HEK293 (cell line): ENCODE results near the gene GAL.

Source experiments
- CTCF ChIA-PET: fragments of 350-600 bp; formaldehyde crosslinking; extraction: SDS; loops from one replicate; lab custom pipeline; 2021; ENCODE audit warnings: antibody characterized with exemption; lab: Yijun Ruan, JAX
- POLR2A ChIA-PET: fragments of 300-600 bp; formaldehyde crosslinking; extraction: SDS; loops from one replicate; lab custom pipeline; 2020; ENCODE audit warnings: antibody characterized with exemption, inconsistent platforms; lab: Yijun Ruan, JAX
- H3K27ac ChIP-seq: fragments of 200-500 bp; sonication (Bioruptor generic); 2 replicates; pipeline ENCODE4 v1.5.1; 2014; ENCODE audit warnings: low read depth, low read length, control low read depth, inconsistent platforms; ENCODE audit errors: extremely low read depth
- H3K36me3 ChIP-seq, 2 experiments: fragments of 200-500 bp in 1 of 2; sonication (Bioruptor generic) in 1 of 2; 1 replicate in 1 of 2; 2 replicates in 1 of 2; pipeline ENCODE4 v1.5.1; 2014 to 2017; ENCODE audit warnings: inconsistent platforms in 2 of 2, low read length in 2 of 2; ENCODE audit not compliant: control insufficient read depth in 2 of 2, insufficient read depth in 1 of 2
- H3K4me1 ChIP-seq: fragments of 200-500 bp; sonication (Bioruptor generic); 2 replicates; pipeline ENCODE4 v1.5.1; 2014; ENCODE audit warnings: mild to moderate bottlenecking, low read length, inconsistent platforms; ENCODE audit not compliant: control insufficient read depth, insufficient read depth
- H3K4me3 ChIP-seq: 2 replicates; pipeline ENCODE4 v1.5.1; 2011; ENCODE audit warnings: low read depth, mild to moderate bottlenecking, control low read depth, low read length, moderate library complexity
- H3K9me3 ChIP-seq: fragments of 200-500 bp; sonication (Bioruptor generic); 2 replicates; pipeline ENCODE4 v1.5.1; 2014; ENCODE audit warnings: low read depth, low read length, inconsistent platforms; ENCODE audit not compliant: control insufficient read depth, insufficient read depth
- HOXD13 ChIP-seq: sonication (generic); formaldehyde crosslinking; IDR thresholded peaks from 2 replicates; pipeline ENCODE4 v1.8.0; 2022; ENCODE audit warnings: missing genetic modification reagents, borderline replicate concordance
- KLF1 ChIP-seq: fragments of 450-650 bp; formaldehyde crosslinking; IDR thresholded peaks from 2 replicates; pipeline ENCODE4 v1.5.1; 2016; ENCODE audit warnings: missing biosample characterization, missing genetic modification characterization
- MEIS1 ChIP-seq: sonication (generic); formaldehyde crosslinking; IDR thresholded peaks from 2 replicates; pipeline ENCODE4 v1.8.1; 2022; ENCODE audit warnings: missing genetic modification reagents, mild to moderate bottlenecking, borderline replicate concordance
- SALL2 ChIP-seq: fragments of 450-650 bp; formaldehyde crosslinking; IDR thresholded peaks from 2 replicates; pipeline ENCODE4 v1.5.0; 2017; ENCODE audit warnings: missing biosample characterization, mild to moderate bottlenecking, missing genetic modification characterization, borderline replicate concordance
- SCRT1 ChIP-seq: fragments of 450-650 bp; formaldehyde crosslinking; IDR thresholded peaks from 2 replicates; pipeline ENCODE4 v1.5.1; 2016; ENCODE audit warnings: missing biosample characterization, missing genetic modification characterization, borderline replicate concordance
- SETDB1 ChIP-seq: IDR thresholded peaks from one replicate; pipeline ENCODE4 v1.6.1; 2017; ENCODE audit warnings: mild to moderate bottlenecking, low read length, moderate library complexity, mixed read lengths; ENCODE audit not compliant: insufficient read length
- YY2 ChIP-seq: fragments of 450-650 bp; formaldehyde crosslinking; IDR thresholded peaks from 2 replicates; pipeline ENCODE4 v1.5.1; 2016; ENCODE audit warnings: missing biosample characterization, missing genetic modification characterization
- ZFP3 ChIP-seq: fragments of 450-650 bp; formaldehyde crosslinking; IDR thresholded peaks from 2 replicates; pipeline ENCODE4 v1.5.1; 2016; ENCODE audit warnings: low read depth, missing biosample characterization, missing genetic modification characterization
- ZNF140 ChIP-seq: fragments of 450-650 bp; formaldehyde crosslinking; IDR thresholded peaks from 2 replicates; pipeline ENCODE4 v1.5.1; 2016; ENCODE audit warnings: missing biosample characterization, missing genetic modification characterization
- ZNF146 ChIP-seq: fragments of 450-650 bp; formaldehyde crosslinking; IDR thresholded peaks from 2 replicates; pipeline ENCODE4 v1.5.1; 2016; ENCODE audit warnings: missing biosample characterization, missing genetic modification characterization
- ZNF157 ChIP-seq: fragments of 450-650 bp; formaldehyde crosslinking; IDR thresholded peaks from 2 replicates; pipeline ENCODE4 v1.5.1; 2016; ENCODE audit warnings: missing biosample characterization, missing genetic modification characterization
- ZNF174 ChIP-seq: fragments of 450-650 bp; formaldehyde crosslinking; IDR thresholded peaks from 2 replicates; pipeline ENCODE4 v1.5.0; 2017; ENCODE audit warnings: missing biosample characterization, mild to moderate bottlenecking, missing genetic modification characterization
- ZNF175 ChIP-seq: fragments of 450-650 bp; formaldehyde crosslinking; IDR thresholded peaks from 2 replicates; pipeline ENCODE4 v1.5.1; 2016; ENCODE audit warnings: missing biosample characterization, missing genetic modification characterization
- ZNF184 ChIP-seq: fragments of 450-650 bp; IDR thresholded peaks from 2 replicates; pipeline ENCODE4 v1.5.1; 2018; ENCODE audit warnings: missing biosample characterization, mild to moderate bottlenecking, missing genetic modification characterization
- ZNF391 ChIP-seq: fragments of 450-650 bp; formaldehyde crosslinking; IDR thresholded peaks from 2 replicates; pipeline ENCODE4 v1.5.1; 2016; ENCODE audit warnings: low read depth, missing biosample characterization, missing genetic modification characterization, borderline replicate concordance
- ZNF585B ChIP-seq: fragments of 450-650 bp; formaldehyde crosslinking; IDR thresholded peaks from 2 replicates; pipeline ENCODE4 v1.5.1; 2016; ENCODE audit warnings: missing biosample characterization, missing genetic modification characterization
- ZNF670 ChIP-seq: fragments of 450-650 bp; formaldehyde crosslinking; IDR thresholded peaks from 2 replicates; pipeline ENCODE4 v1.5.1; 2016; ENCODE audit warnings: missing biosample characterization, missing genetic modification characterization, low read depth
- ZNF747 ChIP-seq: fragments of 450-650 bp; formaldehyde crosslinking; IDR thresholded peaks from 2 replicates; pipeline ENCODE4 v1.5.1; 2016; ENCODE audit warnings: missing biosample characterization, missing genetic modification characterization
- ZNF768 ChIP-seq: fragments of 450-650 bp; formaldehyde crosslinking; IDR thresholded peaks from 2 replicates; pipeline ENCODE4 v1.5.1; 2018; ENCODE audit warnings: missing biosample characterization, mild to moderate bottlenecking, missing genetic modification characterization
- TF ChIP-seq, protein P1 (sequence below): fragments of 450-650 bp; formaldehyde crosslinking; IDR thresholded peaks from 2 replicates; pipeline ENCODE4 v1.5.1; 2016; ENCODE audit warnings: missing biosample characterization, missing genetic modification characterization
- TF ChIP-seq, protein P2 (sequence below): fragments of 450-650 bp; formaldehyde crosslinking; IDR thresholded peaks from 2 replicates; pipeline ENCODE4 v1.5.1; 2016; ENCODE audit warnings: missing biosample characterization, missing genetic modification characterization
- TF ChIP-seq, protein P3 (sequence below): fragments of 450-650 bp; formaldehyde crosslinking; IDR thresholded peaks from 2 replicates; pipeline ENCODE4 v1.5.1; 2016; ENCODE audit warnings: missing biosample characterization, missing genetic modification characterization
- TF ChIP-seq, protein P4 (sequence below): fragments of 450-650 bp; formaldehyde crosslinking; IDR thresholded peaks from 2 replicates; pipeline ENCODE4 v1.5.1; 2017; ENCODE audit warnings: missing biosample characterization, missing genetic modification characterization
- TF ChIP-seq, protein P5 (sequence below): fragments of 450-650 bp; formaldehyde crosslinking; IDR thresholded peaks from 2 replicates; pipeline ENCODE4 v1.5.0; 2017; ENCODE audit warnings: missing biosample characterization, missing genetic modification characterization, borderline replicate concordance
- TF ChIP-seq, protein P6 (sequence below): fragments of 450-650 bp; formaldehyde crosslinking; IDR thresholded peaks from 2 replicates; pipeline ENCODE4 v1.5.1; 2016; ENCODE audit warnings: missing biosample characterization, missing genetic modification characterization, low read depth

GAL gene

DNA sequence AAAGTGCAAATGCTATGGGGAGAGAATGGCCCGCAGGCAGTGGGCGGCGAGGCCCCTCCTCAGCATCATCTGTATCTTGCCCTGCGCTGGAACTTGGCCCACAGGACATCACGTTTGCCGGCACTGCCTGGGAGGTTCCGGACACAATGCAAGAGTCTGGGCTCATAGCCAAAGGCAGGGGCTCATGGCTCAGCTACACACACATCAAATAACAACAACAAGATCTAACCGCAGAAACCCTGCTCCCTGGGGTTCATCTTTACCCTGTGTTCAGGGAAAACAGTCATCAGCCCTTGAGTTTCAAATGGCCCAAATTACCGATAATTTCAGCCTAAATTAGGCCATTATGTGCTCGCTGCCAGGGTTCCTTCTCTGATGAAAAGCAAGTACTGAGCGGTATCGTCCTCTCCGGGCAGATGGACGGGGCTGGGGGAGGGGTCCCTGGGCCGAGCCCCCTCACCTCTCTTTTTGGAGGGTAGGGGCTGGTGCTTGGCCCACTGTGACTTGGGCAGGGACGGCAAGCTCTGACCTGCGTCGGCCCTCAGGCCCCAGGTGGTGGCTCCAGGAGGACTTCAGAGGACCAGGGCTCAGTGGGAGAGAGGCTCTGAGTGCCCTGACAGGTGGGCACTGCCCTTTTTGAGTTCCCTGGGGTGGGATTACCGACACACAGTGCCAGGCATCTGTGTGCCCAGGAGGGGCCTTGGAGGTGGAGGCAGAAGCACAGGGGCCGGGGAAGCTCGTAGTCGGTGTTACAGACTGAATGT lies 25.0 kb upstream of the GAL start (continued):
- TF ChIP-seq, protein P1, sequence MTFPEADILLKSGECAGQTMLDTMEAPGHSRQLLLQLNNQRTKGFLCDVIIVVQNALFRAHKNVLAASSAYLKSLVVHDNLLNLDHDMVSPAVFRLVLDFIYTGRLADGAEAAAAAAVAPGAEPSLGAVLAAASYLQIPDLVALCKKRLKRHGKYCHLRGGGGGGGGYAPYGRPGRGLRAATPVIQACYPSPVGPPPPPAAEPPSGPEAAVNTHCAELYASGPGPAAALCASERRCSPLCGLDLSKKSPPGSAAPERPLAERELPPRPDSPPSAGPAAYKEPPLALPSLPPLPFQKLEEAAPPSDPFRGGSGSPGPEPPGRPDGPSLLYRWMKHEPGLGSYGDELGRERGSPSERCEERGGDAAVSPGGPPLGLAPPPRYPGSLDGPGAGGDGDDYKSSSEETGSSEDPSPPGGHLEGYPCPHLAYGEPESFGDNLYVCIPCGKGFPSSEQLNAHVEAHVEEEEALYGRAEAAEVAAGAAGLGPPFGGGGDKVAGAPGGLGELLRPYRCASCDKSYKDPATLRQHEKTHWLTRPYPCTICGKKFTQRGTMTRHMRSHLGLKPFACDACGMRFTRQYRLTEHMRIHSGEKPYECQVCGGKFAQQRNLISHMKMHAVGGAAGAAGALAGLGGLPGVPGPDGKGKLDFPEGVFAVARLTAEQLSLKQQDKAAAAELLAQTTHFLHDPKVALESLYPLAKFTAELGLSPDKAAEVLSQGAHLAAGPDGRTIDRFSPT = 0 out of 2 replicates have a peak, but pooled peaks have one; percentile 18
- TF ChIP-seq ZNF174 (tag by site-specific recombination) (no peak), ZNF157 (tag by site-specific recombination) (no peak), MEIS1 (CRISPR knock-in tag) (no peak), KLF1 (no peak), ZNF585B (tag by site-specific recombination) (no peak), ZNF146 (tag by site-specific recombination) (no peak), ZNF184 (tag by site-specific recombination) (no peak), ZNF747 (no peak), HOXD13 (CRISPR knock-in tag) (no peak), SALL2 (tag by site-specific recombination) (no peak)
- TF ChIP-seq, protein P2, sequence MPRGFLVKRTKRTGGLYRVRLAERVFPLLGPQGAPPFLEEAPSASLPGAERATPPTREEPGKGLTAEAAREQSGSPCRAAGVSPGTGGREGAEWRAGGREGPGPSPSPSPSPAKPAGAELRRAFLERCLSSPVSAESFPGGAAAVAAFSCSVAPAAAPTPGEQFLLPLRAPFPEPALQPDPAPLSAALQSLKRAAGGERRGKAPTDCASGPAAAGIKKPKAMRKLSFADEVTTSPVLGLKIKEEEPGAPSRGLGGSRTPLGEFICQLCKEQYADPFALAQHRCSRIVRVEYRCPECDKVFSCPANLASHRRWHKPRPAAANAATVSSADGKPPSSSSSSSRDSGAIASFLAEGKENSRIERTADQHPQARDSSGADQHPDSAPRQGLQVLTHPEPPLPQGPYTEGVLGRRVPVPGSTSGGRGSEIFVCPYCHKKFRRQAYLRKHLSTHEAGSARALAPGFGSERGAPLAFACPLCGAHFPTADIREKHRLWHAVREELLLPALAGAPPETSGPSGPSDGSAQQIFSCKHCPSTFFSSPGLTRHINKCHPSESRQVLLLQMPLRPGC = peak; percentile 79
- TF ChIP-seq, protein P3, sequence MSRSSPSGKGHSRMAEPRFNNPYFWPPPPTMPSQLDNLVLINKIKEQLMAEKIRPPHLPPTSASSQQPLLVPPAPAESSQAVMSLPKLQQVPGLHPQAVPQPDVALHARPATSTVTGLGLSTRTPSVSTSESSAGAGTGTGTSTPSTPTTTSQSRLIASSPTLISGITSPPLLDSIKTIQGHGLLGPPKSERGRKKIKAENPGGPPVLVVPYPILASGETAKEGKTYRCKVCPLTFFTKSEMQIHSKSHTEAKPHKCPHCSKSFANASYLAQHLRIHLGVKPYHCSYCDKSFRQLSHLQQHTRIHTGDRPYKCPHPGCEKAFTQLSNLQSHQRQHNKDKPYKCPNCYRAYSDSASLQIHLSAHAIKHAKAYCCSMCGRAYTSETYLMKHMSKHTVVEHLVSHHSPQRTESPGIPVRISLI (tag by site-specific recombination) = no peak
- TF ChIP-seq, protein P4, sequence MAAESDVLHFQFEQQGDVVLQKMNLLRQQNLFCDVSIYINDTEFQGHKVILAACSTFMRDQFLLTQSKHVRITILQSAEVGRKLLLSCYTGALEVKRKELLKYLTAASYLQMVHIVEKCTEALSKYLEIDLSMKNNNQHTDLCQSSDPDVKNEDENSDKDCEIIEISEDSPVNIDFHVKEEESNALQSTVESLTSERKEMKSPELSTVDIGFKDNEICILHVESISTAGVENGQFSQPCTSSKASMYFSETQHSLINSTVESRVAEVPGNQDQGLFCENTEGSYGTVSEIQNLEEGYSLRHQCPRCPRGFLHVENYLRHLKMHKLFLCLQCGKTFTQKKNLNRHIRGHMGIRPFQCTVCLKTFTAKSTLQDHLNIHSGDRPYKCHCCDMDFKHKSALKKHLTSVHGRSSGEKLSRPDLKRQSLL = 0 out of 2 replicates have a peak, but pooled peaks have one; percentile 25

DNA sequence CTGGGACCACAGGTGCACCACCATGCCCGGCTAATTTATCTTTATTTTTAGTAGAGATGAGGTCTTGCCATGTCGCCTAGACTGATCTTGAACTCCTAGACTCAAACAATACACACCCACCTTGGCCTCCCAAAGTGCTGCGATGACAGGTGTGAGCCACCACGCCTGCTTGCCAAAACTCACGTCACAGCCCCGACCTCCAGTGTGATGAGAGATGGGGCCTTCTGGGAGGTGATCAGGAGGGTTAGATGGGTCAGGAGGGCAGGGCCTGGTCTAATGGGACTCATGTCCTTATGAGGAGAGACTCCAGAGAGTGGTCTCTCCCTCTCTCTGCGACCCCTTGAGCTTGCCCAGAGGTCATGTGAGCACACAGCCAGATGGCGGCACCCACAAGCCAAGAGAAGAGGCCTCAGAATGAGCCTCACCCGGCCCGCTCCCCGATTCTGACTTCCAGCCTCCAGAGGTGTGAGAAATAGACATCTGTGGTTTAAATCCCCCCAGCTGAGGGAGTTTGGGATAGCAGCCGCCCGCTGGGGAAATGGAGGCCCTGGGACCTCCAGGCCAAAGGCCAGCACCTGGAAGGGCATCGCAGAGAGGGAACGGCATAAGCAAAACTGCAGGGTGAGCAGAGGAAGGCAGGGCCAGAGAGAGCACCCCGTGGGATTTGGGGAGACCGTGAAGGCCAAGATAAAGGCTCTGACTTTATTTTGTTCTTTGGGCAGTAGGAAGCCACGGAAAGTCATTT lies 24.1 kb upstream of the GAL start:
- no peak overlapping the region; the same call in 1 of the 2 replicates for H3K27ac ChIP-seq
- peaks cover 10% of the 10 kb centered on the region for H3K4me1 ChIP-seq
- ChIA-PET POLR2A (no interaction called here), CTCF (interaction anchor here (0.7 to 1.2 kb wide), 2 partner anchors 31 to 137 kb away, joined by 3 read pairs; no protein-coding TSS in a partner anchor)
- no peak overlapping the region for H3K4me3 ChIP-seq
- no peaks in the 10 kb centered on the region for H3K9me3 ChIP-seq
- no peaks in the 10 kb centered on the region for H3K36me3 ChIP-seq
- TF ChIP-seq ZFP3 (tag by site-specific recombination) = no peak
- no peak for TF ChIP-seq SETDB1
- TF ChIP-seq ZNF391 (tag by site-specific recombination) = no peak
- TF ChIP-seq, protein P5, sequence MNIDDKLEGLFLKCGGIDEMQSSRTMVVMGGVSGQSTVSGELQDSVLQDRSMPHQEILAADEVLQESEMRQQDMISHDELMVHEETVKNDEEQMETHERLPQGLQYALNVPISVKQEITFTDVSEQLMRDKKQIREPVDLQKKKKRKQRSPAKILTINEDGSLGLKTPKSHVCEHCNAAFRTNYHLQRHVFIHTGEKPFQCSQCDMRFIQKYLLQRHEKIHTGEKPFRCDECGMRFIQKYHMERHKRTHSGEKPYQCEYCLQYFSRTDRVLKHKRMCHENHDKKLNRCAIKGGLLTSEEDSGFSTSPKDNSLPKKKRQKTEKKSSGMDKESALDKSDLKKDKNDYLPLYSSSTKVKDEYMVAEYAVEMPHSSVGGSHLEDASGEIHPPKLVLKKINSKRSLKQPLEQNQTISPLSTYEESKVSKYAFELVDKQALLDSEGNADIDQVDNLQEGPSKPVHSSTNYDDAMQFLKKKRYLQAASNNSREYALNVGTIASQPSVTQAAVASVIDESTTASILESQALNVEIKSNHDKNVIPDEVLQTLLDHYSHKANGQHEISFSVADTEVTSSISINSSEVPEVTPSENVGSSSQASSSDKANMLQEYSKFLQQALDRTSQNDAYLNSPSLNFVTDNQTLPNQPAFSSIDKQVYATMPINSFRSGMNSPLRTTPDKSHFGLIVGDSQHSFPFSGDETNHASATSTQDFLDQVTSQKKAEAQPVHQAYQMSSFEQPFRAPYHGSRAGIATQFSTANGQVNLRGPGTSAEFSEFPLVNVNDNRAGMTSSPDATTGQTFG (tag by site-specific recombination) = no peak
- TF ChIP-seq ZNF140 (tag by site-specific recombination) = no peak
- TF ChIP-seq, protein P6, sequence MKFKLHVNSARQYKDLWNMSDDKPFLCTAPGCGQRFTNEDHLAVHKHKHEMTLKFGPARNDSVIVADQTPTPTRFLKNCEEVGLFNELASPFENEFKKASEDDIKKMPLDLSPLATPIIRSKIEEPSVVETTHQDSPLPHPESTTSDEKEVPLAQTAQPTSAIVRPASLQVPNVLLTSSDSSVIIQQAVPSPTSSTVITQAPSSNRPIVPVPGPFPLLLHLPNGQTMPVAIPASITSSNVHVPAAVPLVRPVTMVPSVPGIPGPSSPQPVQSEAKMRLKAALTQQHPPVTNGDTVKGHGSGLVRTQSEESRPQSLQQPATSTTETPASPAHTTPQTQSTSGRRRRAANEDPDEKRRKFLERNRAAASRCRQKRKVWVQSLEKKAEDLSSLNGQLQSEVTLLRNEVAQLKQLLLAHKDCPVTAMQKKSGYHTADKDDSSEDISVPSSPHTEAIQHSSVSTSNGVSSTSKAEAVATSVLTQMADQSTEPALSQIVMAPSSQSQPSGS (tag by site-specific recombination) = no peak
- TF ChIP-seq YY2 (tag by site-specific recombination) = no peak
- TF ChIP-seq ZNF175 (tag by site-specific recombination) = no peak
- no peak for TF ChIP-seq ZNF670 (tag by site-specific recombination)
- no peak for TF ChIP-seq SCRT1
- no peak for TF ChIP-seq ZNF768 (tag by site-specific recombination)
